GM23248 (cell line): ENCODE measurements around the gene HSCB.

Experiments used
- EZH2 ChIP-seq: fragments of 200-600 bp; sonication (generic); IDR thresholded peaks from 2 replicates; pipeline ENCODE4 v1.6.1; 2018; ENCODE audit warnings: antibody characterized with exemption, mild to moderate bottlenecking; ENCODE audit not compliant: insufficient read depth, poor library complexity, severe bottlenecking
- EZH2phosphoT487 ChIP-seq: fragments of 200-600 bp; sonication (generic); IDR thresholded peaks from 2 replicates; pipeline ENCODE4 v1.6.1; 2018; ENCODE audit warnings: antibody characterized with exemption, moderate library complexity, mild to moderate bottlenecking, low read depth; ENCODE audit not compliant: insufficient read depth

- TF ChIP-seq EZH2phosphoT487 (no peak), EZH2 (no peak)
Measured at GRCh38 chr22:28800308-28801041, 58.6 kb downstream of the HSCB start, which contains the start of gene XBP1.
